Caco-2 (cell line): ENCODE results near the gene YWHAG. TPM values are rescaled to one million over a fixed set of nuclear protein-coding genes. Genes with fewer than 3 reads are reported as not detected.
A peak's percentile ranks its signal among the peaks of the same experiment; 100 is the strongest.

Experiments used
- BruUV-seq: library from RNA; stranded (reverse); fragments of 400-500 nt; replicated peaks from 2 replicates; lab custom pipeline; 2021; lab: Mats Ljungman, UMichigan
- CTCF ChIA-PET: fragments of 300-600 bp; sonication (Branson Sonifier 250); formaldehyde crosslinking; loops from one replicate; lab custom pipeline; 2022; ENCODE audit warnings: antibody characterized with exemption; lab: Charles Lee
- POLR2A ChIA-PET: fragments of 300-600 bp; sonication (Branson Sonifier 250); formaldehyde crosslinking; loops from one replicate; lab custom pipeline; 2022; ENCODE audit warnings: antibody characterized with exemption; lab: Charles Lee
- DNase-seq, 2 experiments: peaks; one replicate each; pipeline versions ENCODE4 v3.0.0 to v3.0.0-alpha.2; 2020 to 2022
- H3K27me3 ChIP-seq: replicated peaks from 2 replicates; pipeline ENCODE4 v1.6.0; 2011; ENCODE audit warnings: low read length; ENCODE audit not compliant: control insufficient read depth, insufficient read depth
- H3K36me3 ChIP-seq: 2 replicates; pipeline ENCODE4 v1.5.1; 2011; ENCODE audit warnings: low read length; ENCODE audit not compliant: control insufficient read depth, insufficient read depth
- H3K4me1 ChIP-seq: fragments of 250-450 bp; sonication (Bioruptor Pico); 2 replicates; pipeline ENCODE4 v1.5.1; 2020; ENCODE audit warnings: mild to moderate bottlenecking
- H3K4me3 ChIP-seq: 2 replicates; pipeline ENCODE4 v1.5.1; 2011; ENCODE audit warnings: low read depth, mild to moderate bottlenecking, control low read depth, low read length
- H3K9me3 ChIP-seq: fragments of 250-450 bp; sonication (Bioruptor Pico); 2 replicates; pipeline ENCODE4 v1.5.1; 2020; ENCODE audit warnings: mild to moderate bottlenecking, moderate library complexity
- H3K27ac Mint-ChIP-seq: one replicate; pipeline ENCODE4 v1.8.0; 2022; ENCODE audit warnings: mixed read lengths; ENCODE audit not compliant: unreplicated experiment
- H3K27me3 Mint-ChIP-seq: one replicate; pipeline ENCODE4 v1.8.0; 2022; ENCODE audit warnings: mixed read lengths; ENCODE audit not compliant: insufficient read depth, unreplicated experiment
- H3K36me3 Mint-ChIP-seq: one replicate; pipeline ENCODE4 v1.8.0; 2022; ENCODE audit warnings: mild to moderate bottlenecking, mixed read lengths; ENCODE audit not compliant: insufficient read depth, unreplicated experiment
- H3K4me1 Mint-ChIP-seq: one replicate; pipeline ENCODE4 v1.8.0; 2022; ENCODE audit warnings: low read depth, mixed read lengths; ENCODE audit not compliant: unreplicated experiment
- H3K4me3 Mint-ChIP-seq: one replicate; pipeline ENCODE4 v1.8.0; 2022; ENCODE audit warnings: mild to moderate bottlenecking, moderate library complexity, mixed read lengths; ENCODE audit not compliant: unreplicated experiment
- H3K9me3 Mint-ChIP-seq: one replicate; pipeline ENCODE4 v1.8.0; 2022; ENCODE audit warnings: mixed read lengths; ENCODE audit not compliant: unreplicated experiment
- intact Hi-C: fragments of 100-400 bp; cut with micrococcal nuclease; formaldehyde crosslinking; loops from one replicate; pipeline ENCODE4 v1.10.0; 2022; ENCODE audit not compliant: unreplicated experiment
- total RNA-seq: library from RNA; stranded (reverse); gene quantifications from 2 replicates; pipeline ENCODE4 v1.2.3, GENCODE V29; 2022
- TF ChIP-seq, protein P1 (sequence below), 2 experiments: fragments of 200-600 bp in 1 of 2; IDR thresholded peaks; 1 replicate in 1 of 2; 2 replicates in 1 of 2; pipeline versions ENCODE4 v1.5.1 to v1.8.0; 2011 to 2022; ENCODE audit warnings: antibody characterized with exemption in 1 of 2, control low read depth in 1 of 2, inconsistent platforms in 1 of 2, low read depth in 1 of 2, low read length in 1 of 2, mild to moderate bottlenecking in 1 of 2, moderate library complexity in 1 of 2; ENCODE audit not compliant: insufficient read depth in 1 of 2, severe bottlenecking in 1 of 2, unreplicated experiment in 1 of 2

The YWHAG gene
- total RNA-seq, 1 experiment from 2014 or later: 150 TPM

GRCh38 chr7:76281006-76281705 is 77.6 kb downstream of the YWHAG start:
- H3K4me3 ChIP-seq: peak overlapping the region; percentile 30
- Mint-ChIP-seq H3K4me3 (peak overlapping the region; percentile 41), H3K27ac (no peak overlapping the region), H3K36me3 (no peaks in the 10 kb centered on the region), H3K27me3 (peaks cover 26% of the 10 kb centered on the region), H3K9me3 (no peaks in the 10 kb centered on the region), H3K4me1 (peaks cover 9% of the 10 kb centered on the region)
- no peaks in the 10 kb centered on the region for H3K9me3 ChIP-seq
- ChIA-PET POLR2A (interaction anchor here (0.5 kb wide), 1 partner anchor 11 kb away, joined by 3 read pairs; no protein-coding TSS in a partner anchor), CTCF (interaction anchor here (0.6 to 1.9 kb wide), 2 partner anchors 33 to 66 kb away, joined by 3 to 7 read pairs; no protein-coding TSS in a partner anchor)
- H3K27me3 ChIP-seq: peaks cover 2% of the 10 kb centered on the region; the same call in 1 of the 2 replicates
- H3K4me1 ChIP-seq: peaks cover 3% of the 10 kb centered on the region; the same call in 1 of the 2 replicates
- TF ChIP-seq, protein P1, sequence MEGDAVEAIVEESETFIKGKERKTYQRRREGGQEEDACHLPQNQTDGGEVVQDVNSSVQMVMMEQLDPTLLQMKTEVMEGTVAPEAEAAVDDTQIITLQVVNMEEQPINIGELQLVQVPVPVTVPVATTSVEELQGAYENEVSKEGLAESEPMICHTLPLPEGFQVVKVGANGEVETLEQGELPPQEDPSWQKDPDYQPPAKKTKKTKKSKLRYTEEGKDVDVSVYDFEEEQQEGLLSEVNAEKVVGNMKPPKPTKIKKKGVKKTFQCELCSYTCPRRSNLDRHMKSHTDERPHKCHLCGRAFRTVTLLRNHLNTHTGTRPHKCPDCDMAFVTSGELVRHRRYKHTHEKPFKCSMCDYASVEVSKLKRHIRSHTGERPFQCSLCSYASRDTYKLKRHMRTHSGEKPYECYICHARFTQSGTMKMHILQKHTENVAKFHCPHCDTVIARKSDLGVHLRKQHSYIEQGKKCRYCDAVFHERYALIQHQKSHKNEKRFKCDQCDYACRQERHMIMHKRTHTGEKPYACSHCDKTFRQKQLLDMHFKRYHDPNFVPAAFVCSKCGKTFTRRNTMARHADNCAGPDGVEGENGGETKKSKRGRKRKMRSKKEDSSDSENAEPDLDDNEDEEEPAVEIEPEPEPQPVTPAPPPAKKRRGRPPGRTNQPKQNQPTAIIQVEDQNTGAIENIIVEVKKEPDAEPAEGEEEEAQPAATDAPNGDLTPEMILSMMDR (IDR thresholded peaks at IDR 0.05; ENCODE audit: insufficient read depth in 1 of 2, low read depth in 1 of 2, low read length in 1 of 2, severe bottlenecking in 1 of 2, unreplicated experiment in 1 of 2): no peak
- intact Hi-C loops: no loop called here
- no peak for DNase-seq
- no TSS peak for BruUV-seq
- no peaks in the 10 kb centered on the region for H3K36me3 ChIP-seq

GRCh38 chr7:76280408-76280807 is 78.4 kb downstream of the YWHAG start:
- H3K9me3 Mint-ChIP-seq: no peaks in the 10 kb centered on the region
- no peak overlapping the region for H3K27ac Mint-ChIP-seq
- ChIA-PET POLR2A (no interaction called here), CTCF (no interaction called here)
- peaks cover 9% of the 10 kb centered on the region for H3K4me1 Mint-ChIP-seq
- DNase-seq: no peak
- H3K36me3 Mint-ChIP-seq: no peaks in the 10 kb centered on the region
- peaks cover 2% of the 10 kb centered on the region; the same call in 1 of the 2 replicates for H3K27me3 ChIP-seq
- no peak overlapping the region for H3K4me3 ChIP-seq
- no peaks in the 10 kb centered on the region for H3K36me3 ChIP-seq
- H3K27me3 Mint-ChIP-seq: peaks cover 26% of the 10 kb centered on the region
- BruUV-seq: no TSS peak
- intact Hi-C loops: no loop called here
- H3K4me3 Mint-ChIP-seq: no peak overlapping the region
- no peaks in the 10 kb centered on the region for H3K9me3 ChIP-seq
- TF ChIP-seq, protein P1 (IDR thresholded peaks at IDR 0.05; ENCODE audit: insufficient read depth in 1 of 2, low read depth in 1 of 2, low read length in 1 of 2, severe bottlenecking in 1 of 2, unreplicated experiment in 1 of 2): no peak
- H3K4me1 ChIP-seq: peaks cover 3% of the 10 kb centered on the region; the same call in 1 of the 2 replicates

GRCh38 chr7:76278540-76278939 is 80.3 kb downstream of the YWHAG start:
- DNase-seq: no peak
- no peaks in the 10 kb centered on the region for H3K36me3 ChIP-seq
- H3K4me3 Mint-ChIP-seq: no peak overlapping the region
- no peaks in the 10 kb centered on the region for H3K9me3 Mint-ChIP-seq
- H3K36me3 Mint-ChIP-seq: no peaks in the 10 kb centered on the region
- no peaks in the 10 kb centered on the region for H3K9me3 ChIP-seq
- intact Hi-C loops: no loop called here
- H3K4me1 ChIP-seq: peaks cover 3% of the 10 kb centered on the region; the same call in 1 of the 2 replicates
- TF ChIP-seq, protein P1 (IDR thresholded peaks at IDR 0.05; ENCODE audit: insufficient read depth in 1 of 2, low read depth in 1 of 2, low read length in 1 of 2, severe bottlenecking in 1 of 2, unreplicated experiment in 1 of 2): no peak
- BruUV-seq: no TSS peak
- no peak overlapping the region for H3K4me3 ChIP-seq
- ChIA-PET CTCF (interaction anchor here (0.6 to 1.5 kb wide), 2 partner anchors 15 to 16 kb away, joined by 3 to 5 read pairs; no protein-coding TSS in a partner anchor), POLR2A (no interaction called here)
- H3K27me3 ChIP-seq: peaks cover 2% of the 10 kb centered on the region; the same call in 1 of the 2 replicates
- peaks cover 25% of the 10 kb centered on the region for H3K27me3 Mint-ChIP-seq
- no peak overlapping the region for H3K27ac Mint-ChIP-seq
- peaks cover 9% of the 10 kb centered on the region for H3K4me1 Mint-ChIP-seq

Other genes with a start within 250 kb of the YWHAG start
- gene SRRM3, start 157.1 kb downstream of the YWHAG start, total RNA-seq: 0.86 and 1.7 TPM in 2 replicates
- 82.1 and 89.1 TPM in 2 replicates for gene HSPB1, start 56.3 kb downstream of the YWHAG start, total RNA-seq
- 1.1 and 1.6 TPM in 2 replicates for gene SSC4D, start 50.7 kb upstream of the YWHAG start, total RNA-seq
- 3.2 and 5.5 TPM in 2 replicates for gene ZP3, start 66.0 kb upstream of the YWHAG start, total RNA-seq
- 45.2 and 54.7 TPM in 2 replicates for gene DTX2, start 102.7 kb upstream of the YWHAG start, total RNA-seq
- 5.3 and 9.1 TPM in 2 replicates for gene UPK3B, start 151.6 kb upstream of the YWHAG start, total RNA-seq
- 0.34 and 0.44 TPM in 2 replicates for gene SPDYE16, start 184.3 kb upstream of the YWHAG start, total RNA-seq